Fibroblast of skin of abdomen (primary cell): ENCODE measurements around the gene ZMAT5.
A peak's percentile ranks its signal among the peaks of the same experiment; 100 is the strongest.
"Not testable (repeated sequence)": the region's sequence is repeated elsewhere in the genome, so short reads cannot be mapped to it uniquely, and the experiment has no call there.

ENCODE experiments used
- DNase-seq: peaks from one replicate; pipeline ENCODE4 v3.0.0-alpha.2; 2013

Gene ZMAT5

DNA sequence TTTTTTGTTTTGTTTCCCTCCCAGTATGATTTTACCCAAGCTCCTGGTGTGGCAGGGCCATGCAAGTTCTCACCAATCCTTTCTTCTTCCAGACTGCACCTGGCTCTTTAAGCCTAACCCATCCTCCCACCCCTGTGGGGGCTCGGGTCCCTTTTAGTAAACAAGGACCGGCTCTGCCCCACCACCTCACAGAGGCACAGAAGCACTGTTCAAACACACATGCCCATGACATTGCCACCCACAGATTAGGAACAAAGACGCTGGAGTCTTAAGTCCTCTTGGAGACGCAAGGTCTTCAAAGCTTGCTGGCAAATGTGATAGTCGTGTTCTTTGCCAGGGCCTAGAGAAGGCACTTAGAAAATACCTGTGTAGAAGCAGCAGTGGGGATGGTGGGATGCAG lies 19.2 kb upstream of the ZMAT5 start:
- DNase-seq: no peak

DNA sequence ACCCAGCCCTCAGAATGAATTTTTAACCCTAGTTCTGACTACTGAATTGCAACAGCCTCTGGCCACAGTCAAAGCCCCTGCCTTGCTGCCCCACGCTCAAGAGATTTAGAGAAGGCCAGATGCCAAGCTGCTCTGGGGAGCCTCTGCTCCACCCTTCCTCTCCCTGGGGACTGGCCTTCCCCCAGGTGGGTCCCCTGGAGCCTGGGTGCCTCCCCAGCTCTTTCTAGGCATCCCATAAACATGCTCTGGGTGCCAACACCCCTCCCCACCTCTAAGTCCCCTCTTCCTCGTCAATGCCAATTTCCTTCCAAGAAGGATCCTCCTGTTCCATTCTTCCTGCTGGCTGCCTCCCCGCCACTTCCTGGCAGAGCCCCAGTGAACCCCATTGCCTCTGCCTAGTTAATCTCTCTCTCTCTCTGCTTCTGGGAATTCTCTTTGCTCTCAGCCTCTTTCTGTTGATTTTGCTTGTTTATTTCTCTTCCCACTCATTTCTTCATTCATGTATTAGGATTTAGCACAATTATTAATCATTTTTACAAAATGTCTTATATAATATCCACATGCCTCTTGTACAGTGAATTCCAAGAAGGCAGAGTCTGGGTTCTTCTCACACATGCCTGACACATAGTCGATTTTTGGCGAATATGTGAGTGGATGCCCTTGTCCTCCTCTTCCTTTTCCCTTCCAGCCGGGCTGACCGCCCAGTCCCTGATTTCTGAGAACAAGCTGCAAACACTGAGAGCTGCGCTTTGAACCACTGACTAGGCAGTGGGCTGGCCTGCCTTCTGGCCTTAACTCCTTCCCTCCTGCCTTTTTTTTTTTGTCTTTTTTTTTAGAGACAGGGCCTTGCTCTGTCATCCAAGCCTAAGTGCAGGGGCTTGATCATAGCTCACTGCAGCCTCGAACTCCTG lies 17.9 kb upstream of the ZMAT5 start:
- no peak for DNase-seq

DNA sequence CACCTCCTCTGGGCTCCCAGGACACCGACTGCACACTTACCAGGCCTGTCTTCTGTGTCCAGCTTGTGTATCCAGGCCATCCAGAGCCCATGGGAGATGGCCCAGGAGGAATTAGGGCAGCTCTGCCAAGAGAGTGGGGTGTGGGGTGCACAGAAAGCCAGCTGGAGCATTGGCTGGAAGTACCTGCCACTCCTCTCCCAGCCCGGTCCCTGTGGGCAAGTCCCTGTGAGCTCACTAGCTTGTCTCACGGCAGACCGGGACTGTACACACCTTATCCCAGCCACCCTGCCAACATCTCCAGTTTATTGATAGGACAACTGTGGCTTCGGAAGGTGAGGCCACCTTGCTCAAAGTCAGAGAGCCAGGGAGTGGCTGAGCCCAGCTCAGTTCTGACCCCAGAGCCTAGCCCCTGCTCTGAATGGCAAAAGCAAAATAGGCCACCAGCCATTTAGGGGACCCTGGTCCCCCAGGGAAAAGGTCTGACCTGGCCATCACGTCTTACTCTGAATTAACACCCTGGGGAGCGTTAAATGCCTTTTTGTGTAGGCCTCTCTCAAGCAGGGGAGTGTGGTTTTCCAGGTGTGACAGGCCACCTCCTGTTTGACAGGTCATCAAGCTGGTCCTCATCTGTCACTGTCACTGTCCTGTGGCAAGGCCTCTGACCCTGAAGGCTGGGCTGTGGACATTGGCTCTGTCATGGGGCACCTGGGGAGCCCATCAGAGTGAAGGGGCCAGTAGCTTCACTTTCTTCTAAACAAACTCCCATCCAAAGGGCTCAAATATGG lies 15.4 kb upstream of the ZMAT5 start:
- peak; percentile 24 for DNase-seq

DNA sequence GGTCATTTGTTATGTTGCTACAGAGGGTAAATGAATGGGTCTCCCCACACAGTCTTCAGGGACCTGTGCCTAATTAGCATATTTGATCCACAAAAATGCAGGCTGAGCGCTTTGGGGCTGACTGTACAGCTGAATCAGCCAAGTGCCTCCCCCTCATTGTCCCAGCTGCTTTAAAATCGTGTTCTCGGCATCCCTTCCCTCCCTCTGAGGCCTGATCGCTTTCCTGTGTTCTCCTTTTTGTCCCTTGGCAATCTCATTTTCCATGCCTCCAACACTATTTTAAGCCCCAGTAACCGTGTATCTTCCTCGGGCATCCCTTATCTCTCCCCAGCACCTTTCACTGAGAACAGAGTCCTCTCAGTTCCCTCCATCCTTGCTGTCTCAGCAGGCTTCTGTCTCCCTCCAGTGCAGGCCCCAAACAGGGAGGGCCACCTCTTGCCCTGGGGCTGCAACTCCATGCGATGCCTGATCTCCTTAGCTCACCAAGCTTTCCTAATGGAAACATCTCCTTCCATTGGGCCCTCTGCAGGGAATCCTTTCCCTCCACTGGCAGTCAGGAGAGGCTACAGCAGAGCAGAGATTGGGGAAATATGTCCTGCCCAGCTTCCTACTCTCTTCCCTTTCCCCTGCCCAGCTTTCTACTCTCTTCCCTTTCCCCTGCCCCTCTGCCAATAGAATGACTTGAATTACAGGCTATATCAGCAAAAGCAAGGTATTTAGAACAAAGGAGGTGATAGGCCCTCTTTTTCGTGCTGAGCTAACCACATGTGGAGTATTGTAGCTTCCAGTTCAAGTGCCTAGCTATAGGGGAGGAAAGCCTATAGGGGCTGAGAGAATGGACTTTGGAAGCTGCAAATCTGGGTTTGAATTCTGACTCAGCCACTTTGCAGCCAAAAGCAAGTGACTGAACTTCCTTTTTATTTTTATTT lies 14.2 kb upstream of the ZMAT5 start:
- peak; percentile 93 for DNase-seq

DNA sequence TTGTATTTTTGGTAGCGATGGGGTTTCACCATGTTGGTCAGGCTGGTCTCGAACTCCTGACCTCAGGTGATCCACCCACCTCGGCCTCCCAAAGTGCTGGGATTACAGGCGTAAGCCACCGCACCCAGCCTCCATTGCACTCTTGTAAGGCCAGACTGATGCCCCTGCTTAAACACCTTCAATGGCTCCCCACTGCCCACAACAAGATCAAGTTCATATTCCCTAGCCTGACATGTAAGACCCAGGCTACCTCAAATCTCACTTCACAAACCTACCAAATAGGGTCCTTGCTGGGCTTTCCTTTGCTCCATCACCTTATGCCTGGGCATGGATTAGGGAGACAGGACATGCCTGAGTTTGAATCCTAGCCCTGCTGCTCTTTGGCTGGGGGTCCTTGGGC lies 13.4 kb upstream of the ZMAT5 start:
- no peak for DNase-seq

DNA sequence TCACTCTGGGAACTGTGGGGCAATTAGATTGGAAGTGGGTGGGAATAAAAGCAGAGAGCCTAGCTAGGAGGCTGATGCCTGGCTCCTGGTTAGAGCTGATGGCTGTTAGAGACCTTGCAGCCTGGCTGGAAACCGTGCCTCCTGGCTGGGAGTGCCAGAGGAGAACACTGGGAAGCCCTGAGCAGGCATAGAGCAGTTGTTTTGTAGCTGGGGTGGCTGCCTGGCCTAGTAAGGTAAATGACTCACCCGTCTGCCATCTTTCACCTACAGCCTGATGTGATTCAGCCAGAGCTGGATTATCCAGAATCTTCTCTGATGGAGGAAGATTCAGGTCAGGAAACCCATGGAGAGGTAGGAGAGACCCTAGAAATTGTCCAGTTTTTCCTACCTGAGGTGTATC lies 6.4 kb upstream of the ZMAT5 start:
- DNase-seq: peak; percentile 43

DNA sequence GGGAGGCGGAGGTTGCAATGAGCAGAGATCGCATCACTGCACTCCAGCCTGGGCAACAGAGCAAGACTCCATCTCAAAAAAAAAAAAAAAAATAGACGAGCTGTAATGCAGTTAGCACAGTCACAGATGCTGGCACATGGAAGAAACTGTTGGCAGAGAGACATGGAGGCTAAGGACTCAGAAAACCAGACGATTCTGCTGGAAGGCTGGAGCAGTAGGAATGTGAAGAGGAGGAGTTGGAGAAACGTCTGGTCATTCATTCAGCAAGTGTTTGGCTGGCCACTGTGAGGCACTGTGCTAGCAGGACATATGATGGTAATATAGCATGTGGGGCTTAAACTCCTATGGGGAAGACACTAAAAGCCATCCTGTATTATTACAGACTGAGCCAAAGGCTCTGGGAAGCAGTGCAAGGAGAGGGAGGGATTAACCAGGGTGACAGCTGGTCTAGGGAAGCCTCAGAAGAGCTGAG lies 5.4 kb upstream of the ZMAT5 start:
- DNase-seq: peak; percentile 67

DNA sequence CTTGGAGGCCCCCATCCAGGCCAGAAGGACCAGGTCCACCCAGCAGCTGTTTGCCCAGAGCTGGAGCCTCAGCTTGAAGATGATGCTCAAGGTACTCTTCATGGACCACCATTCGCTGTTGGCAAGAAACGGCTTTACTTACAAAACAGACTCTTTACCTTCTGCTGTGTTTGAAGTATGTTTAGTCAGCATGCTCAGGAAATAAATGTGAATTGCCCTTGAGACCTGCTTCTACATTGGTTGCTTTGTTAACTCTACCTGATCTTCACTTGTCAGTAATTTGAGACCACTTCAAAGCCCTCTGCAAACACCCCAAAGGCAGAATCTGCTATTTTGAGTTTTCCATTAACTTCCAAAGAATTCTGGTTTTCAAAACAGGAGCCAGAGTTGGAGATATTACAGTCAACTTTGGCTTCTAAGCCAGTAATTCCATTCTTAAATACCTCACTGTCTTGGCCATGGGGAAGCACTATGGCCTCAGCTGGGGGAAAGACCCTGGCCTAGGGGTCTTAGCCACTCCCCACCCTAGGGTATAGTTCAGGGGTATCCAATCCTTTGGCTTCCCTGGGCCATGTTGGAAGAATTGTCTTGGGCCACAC lies 3.0 kb upstream of the ZMAT5 start:
- no peak for DNase-seq

DNA sequence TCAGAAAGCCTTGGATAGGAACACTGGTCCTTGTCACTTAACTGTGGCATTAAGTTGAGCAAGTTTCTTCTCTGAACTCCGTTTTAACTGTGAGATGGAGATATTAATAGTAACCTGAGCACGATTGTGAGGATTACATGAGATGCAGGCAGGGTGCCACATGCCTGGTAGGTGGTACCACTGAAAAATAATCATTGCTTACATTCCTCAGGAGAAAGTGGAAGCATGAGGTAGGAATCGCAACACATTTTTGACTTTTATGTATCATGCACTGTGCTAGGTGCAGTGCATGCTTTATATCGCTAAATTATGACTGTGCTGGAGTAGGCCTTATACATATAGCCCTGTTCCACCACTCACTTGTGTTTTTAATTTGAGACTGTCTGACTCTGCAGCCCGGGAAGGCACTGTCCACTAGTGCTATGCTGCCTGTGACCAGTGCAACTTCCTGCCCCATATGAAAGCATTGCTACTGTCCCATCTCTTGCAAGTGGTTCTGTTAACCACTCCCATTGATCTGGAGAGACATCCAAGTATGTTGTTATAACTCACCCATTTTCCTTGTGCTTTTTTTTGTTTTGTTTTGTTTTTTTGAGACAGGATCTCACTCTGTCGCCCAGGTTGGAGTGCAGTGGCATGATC lies 1.4 kb upstream of the ZMAT5 start:
- no peak for DNase-seq

DNA sequence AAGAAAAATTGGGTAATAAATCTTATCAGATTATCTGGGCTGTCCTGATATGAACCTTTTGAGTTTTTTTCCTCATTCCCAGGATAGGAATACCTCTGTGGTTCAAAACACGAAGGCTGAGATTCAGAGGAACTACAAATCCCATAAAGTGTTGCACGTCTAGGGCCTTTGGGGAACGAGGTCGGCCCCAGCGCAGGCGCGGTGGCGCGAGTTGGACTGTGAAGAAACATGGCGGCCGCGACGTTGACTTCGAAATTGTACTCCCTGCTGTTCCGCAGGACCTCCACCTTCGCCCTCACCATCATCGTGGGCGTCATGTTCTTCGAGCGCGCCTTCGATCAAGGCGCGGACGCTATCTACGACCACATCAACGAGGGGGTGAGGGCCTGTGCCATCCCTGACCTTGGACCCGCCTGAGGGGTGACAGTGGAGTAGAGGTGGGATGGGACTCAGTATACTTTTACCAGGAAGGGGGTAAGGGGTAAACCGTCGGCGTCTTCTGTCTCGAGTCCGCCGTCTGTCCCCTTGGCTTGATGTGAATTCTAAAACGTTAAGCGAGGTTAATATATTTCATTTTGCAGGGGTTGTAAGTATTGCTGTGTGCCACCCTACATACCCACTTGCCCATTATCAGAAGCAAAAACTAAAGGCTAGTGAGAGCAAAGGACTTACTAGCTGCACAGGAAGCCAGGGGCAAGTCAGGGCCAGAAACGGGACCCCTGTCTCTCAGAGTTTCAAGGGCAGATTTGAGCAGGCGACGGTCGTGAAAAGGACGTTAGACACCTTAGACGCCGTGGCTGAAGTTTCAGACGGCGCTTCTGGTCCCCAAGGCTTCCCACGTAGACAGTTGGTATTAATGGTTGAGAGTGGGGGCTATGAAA lies 604 bp upstream of the ZMAT5 start, which contains the start of gene UQCR10:
TSS of gene UQCR10 (plus strand) at position 199 of the 881 bp plus-strand sequence. CDS start at position 229, 30 bp downstream.
- DNase-seq: peak; percentile 89

DNA sequence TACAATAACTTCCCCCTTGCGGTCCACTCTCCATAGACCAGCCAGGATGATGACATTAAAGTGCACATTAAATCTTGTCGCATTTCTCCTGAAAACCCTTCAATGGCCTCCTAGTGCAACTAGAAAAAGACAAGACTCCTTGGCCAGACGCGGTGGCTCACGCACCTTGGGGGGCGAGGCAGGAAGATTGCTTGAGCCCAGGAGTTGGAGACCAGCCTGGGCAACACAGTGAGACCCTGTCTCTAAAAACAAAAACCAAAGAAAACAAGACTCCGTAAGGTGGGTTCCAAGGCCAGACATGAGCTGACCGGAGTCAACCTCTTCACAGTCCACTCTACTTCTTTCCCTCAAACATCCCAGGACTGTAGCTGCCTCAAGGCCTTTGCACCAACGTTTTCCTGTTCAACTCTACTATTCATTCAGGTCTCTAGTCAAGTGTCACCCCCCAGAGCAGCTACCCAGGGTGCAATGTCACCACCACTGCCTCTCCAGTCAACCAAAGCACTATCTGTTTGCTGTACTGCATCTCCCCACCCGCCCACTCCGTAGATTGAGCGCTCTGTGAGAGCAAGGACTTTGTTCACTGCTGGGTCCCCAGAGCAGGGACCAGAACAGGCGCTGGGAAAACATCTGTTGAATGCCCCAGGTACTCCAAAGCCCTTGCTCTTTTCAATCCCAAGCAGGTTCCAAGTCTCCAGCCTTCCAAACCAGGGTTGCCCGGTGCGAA lies 739 bp downstream of the ZMAT5 start:
- no peak for DNase-seq

DNA sequence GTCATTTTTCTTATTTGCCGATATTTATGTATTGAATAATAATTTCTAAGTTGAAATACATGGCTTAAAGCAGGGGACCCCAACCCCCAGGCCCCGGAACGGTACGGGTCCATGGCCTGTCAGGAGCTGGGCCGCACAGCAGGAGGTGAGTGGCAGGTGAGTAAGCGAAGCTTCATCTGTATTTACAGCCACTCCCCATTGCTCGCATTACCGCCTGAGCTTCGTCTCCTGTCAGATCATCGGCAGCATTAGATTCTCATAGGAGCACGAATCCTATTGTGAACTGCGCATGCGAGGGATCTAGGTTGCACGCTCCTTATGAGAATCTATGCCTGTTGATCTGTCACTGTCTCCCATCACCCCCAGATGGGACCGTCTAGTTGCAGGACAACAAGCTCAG lies 4.5 kb downstream of the ZMAT5 start:
- no peak for DNase-seq

DNA sequence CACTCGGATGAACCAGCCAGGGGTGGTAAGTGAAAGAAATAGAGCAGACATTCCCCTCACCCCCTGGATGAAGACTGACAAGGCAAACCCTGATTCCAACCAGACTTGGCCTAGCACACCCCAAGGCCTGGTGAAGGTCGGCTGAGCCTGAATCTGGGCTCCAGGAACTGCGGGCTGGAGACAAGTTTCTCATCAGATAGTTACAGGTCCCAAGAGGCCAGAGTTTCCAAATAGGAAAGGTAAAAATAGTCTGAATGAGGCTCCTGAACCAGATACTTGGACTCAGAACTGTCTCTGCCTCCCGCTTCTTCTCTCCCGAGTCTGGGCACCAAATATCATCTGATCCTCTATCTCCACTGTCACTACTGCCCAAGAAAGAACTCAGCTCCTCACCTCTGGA lies 7.8 kb downstream of the ZMAT5 start:
- DNase-seq: no peak

DNA sequence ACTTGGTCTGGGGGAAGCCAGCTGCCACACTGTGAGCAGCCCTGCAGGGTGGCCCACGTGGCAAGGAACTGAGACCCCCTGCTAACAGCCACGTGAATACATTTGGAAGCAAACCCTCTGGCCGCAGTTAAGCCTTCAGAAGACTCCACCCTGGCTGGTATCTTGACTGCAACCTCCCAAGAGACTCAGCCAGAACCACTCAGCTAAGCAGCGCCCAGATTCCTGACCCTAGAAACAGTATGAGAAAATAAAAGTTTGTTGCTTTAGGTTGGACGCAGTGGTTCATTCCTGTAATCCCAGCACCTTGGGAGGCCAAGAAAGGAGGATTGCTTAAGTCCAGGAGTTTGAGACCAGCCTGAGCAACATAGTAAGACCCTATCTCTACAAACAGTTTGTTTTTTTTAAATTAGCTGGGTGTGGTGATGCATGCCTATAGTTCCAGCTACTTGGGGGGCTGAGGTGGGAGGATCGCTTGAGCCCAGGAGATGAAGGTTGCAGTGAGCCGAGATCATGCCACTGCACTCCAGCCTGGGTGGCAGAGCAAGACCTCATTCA lies 8.7 kb downstream of the ZMAT5 start:
- DNase-seq: no peak

DNA sequence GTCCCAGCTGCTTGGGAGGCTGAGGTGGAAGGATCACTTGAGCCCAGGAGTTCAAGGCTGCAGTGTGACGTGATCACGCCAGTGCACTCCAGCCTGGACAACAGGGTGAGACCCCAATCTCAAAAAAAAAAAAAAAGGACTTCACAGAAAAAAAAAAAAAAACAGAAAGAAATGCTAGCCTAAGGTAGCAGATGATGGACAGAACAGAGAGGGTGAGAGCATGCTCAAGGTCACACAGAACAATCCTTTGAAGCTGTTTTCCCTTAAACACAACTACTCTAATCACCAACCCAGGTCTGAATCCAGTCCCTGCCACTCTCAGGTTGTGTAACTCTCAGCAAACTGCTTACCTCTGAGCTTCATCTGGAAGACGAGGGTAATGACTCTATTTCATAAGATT lies 9.7 kb downstream of the ZMAT5 start:
- DNase-seq: no peak

DNA sequence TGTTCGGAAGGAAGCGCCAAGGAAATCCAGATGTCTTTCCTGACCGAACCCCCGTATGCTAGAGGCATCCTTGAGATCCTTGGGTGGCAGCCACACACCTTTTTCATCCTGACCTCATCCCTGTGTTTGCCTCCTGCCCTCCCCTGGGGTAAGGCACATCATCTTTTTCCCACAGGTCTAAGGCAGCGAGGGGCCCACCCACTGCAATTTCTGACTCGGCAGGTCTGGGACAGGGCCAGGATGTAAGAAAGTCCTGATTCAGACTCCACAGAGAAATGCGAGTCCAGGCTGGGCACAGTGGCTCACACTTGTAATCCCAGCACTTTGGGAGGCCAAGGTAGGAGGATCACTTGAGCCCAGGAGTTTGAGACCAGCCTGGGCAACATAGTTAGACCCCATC lies 10.5 kb downstream of the ZMAT5 start:
- no peak for DNase-seq

DNA sequence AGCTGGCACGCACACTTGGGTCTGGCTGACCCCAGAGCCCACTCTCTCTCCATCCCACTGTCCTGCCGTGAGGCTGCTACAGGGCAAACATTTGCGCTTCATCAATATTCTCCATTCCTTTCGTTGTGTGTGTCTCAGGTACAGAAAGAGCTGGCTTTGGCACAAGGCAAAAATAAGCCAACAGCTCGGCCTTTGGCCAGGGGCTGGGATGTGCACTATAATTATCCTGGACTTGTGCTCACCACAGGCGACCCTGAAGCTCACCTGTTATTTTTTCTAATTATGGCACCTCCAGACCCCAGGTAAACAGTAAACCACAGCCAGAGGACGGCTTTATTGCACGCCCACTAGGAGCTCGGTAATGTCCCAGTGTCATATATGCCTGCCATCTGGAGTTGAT lies 10.9 kb downstream of the ZMAT5 start:
- no peak for DNase-seq

DNA sequence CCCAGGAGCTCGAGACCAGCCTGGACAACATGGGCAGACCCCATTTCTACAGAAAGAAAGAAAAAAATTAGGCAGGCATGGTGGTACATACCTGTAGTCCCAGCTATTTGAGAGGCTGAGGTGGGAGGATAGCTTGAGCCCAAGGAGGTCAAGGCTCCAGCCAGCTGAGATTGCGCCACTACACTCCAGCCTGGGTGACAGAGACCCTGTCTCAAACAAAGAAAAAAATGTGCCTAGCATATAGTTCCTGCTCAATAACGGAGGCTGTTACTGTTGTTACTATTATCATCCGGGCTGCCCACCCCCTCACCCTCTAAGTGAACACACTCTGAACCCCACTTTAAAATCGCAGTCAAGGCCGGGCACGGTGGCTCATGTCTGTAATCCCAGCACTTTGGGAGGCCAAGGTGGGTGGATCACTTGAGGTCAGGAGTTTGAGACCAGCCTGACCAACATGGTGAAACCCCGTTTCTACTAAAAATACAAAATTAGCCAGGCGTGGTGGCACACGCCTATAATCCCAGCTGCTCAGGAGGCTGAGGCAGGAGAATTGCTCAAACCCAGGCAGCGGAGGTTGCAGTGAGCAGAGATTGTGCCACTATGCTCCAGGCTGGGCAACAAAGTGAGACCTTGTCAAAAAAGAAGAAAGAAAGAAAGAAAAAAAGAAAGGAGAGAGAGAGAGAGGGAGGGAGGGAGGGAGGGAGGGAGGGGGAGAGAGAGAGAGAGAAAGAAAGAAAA lies 12.0 kb downstream of the ZMAT5 start:
- not testable (repeated sequence) for DNase-seq
